ENCODE data around the gene EEF1AKMT4.
A peak's percentile ranks its signal among the peaks of the same experiment; 100 is the strongest.

The EEF1AKMT4 gene

GRCh38 chr3:184259878-184260723, 10.6 kb downstream of the EEF1AKMT4 start:
- H3K79me2 ChIP-seq (ENCODE audit: low read length), result no peaks in the 10 kb centered on the region
- H3K36me3 ChIP-seq (replicated peaks; ENCODE audit: low read depth, low read length), result no peaks in the 10 kb centered on the region
- H4K20me1 ChIP-seq (ENCODE audit: insufficient read depth, low read length), result 0 out of 2 replicates have a peak, but pooled peaks cover 2% of the 10 kb centered on the region
- no peak for TF ChIP-seq EZH2phosphoT487 (IDR thresholded peaks at IDR 0.05; ENCODE audit: low read depth)
- TF ChIP-seq CTCF (IDR thresholded peaks at IDR 0.05; ENCODE audit: low read depth, low read length), result no peak
- no peaks in the 10 kb centered on the region for H3K4me1 ChIP-seq (ENCODE audit: low read length)
- H3K9me3 ChIP-seq (ENCODE audit: insufficient read depth, low read length), result no peaks in the 10 kb centered on the region
- H2AFZ ChIP-seq (ENCODE audit: low read depth, low read length), result no peak overlapping the region
- H3K27ac ChIP-seq (ENCODE audit: low read length), result no peak overlapping the region
- H3K4me2 ChIP-seq (ENCODE audit: low read length), result peak overlapping the region; percentile 87
- peak overlapping the region; percentile 93 for H3K4me3 ChIP-seq (ENCODE audit: low read length)
- peak overlapping the region; percentile 82 for H3K9ac ChIP-seq (ENCODE audit: low read length)
- H3K27me3 ChIP-seq (ENCODE audit: low read depth, low read length), result no peaks in the 10 kb centered on the region

GRCh38 chr3:184260724-184261269, 11.3 kb downstream of the EEF1AKMT4 start:
- no peaks in the 10 kb centered on the region for H3K27me3 ChIP-seq (ENCODE audit: low read depth, low read length)
- no peaks in the 10 kb centered on the region for H3K79me2 ChIP-seq (ENCODE audit: low read length)
- no peak overlapping the region for H3K27ac ChIP-seq (ENCODE audit: low read length)
- no peaks in the 10 kb centered on the region for H4K20me1 ChIP-seq (ENCODE audit: insufficient read depth, low read length)
- no peaks in the 10 kb centered on the region for H3K36me3 ChIP-seq (replicated peaks; ENCODE audit: low read depth, low read length)
- no peak for TF ChIP-seq EZH2phosphoT487 (IDR thresholded peaks at IDR 0.05; ENCODE audit: low read depth)
- TF ChIP-seq CTCF (IDR thresholded peaks at IDR 0.05; ENCODE audit: low read depth, low read length), result no peak
- no peaks in the 10 kb centered on the region for H3K4me1 ChIP-seq (ENCODE audit: low read length)
- peak overlapping the region; percentile 93 for H3K4me3 ChIP-seq (ENCODE audit: low read length)
- H3K9me3 ChIP-seq (ENCODE audit: insufficient read depth, low read length), result no peaks in the 10 kb centered on the region
- peak overlapping the region; percentile 55; the same call in 1 of the 2 replicates for H2AFZ ChIP-seq (ENCODE audit: low read depth, low read length)
- H3K9ac ChIP-seq (ENCODE audit: low read length), result peak overlapping the region; percentile 82
- H3K4me2 ChIP-seq (ENCODE audit: low read length), result peak overlapping the region; percentile 87

- H3K4me2 ChIP-seq (ENCODE audit: low read length), result peak within 1 kb of the TSS; percentile 87
- peak within 1 kb of the TSS; percentile 93 for H3K4me3 ChIP-seq (ENCODE audit: low read length)
- H3K4me1 ChIP-seq (ENCODE audit: low read length), result no peaks in the 10 kb centered on the region
- TF ChIP-seq EZH2phosphoT487 (IDR thresholded peaks at IDR 0.05; ENCODE audit: low read depth) (no peak), CTCF (IDR thresholded peaks at IDR 0.05; ENCODE audit: low read depth, low read length) (no peak)
- H3K27ac ChIP-seq (ENCODE audit: low read length), result no peak within 1 kb of the TSS
- peak within 1 kb of the TSS; percentile 55 for H2AFZ ChIP-seq (ENCODE audit: low read depth, low read length)
- no peaks in the 10 kb centered on the region for H3K27me3 ChIP-seq (ENCODE audit: low read depth, low read length)
- no peaks in the 10 kb centered on the region for H4K20me1 ChIP-seq (ENCODE audit: insufficient read depth, low read length)
- no peaks in the 10 kb centered on the region for H3K36me3 ChIP-seq (replicated peaks; ENCODE audit: low read depth, low read length)
- peak within 1 kb of the TSS; percentile 82 for H3K9ac ChIP-seq (ENCODE audit: low read length)
- no peaks in the 10 kb centered on the region for H3K9me3 ChIP-seq (ENCODE audit: insufficient read depth, low read length)
- H3K79me2 ChIP-seq (ENCODE audit: low read length), result no peaks in the 10 kb centered on the region
These were observed 11.9 kb downstream of the EEF1AKMT4 start, which contains the start of gene CAMK2N2 for GRCh38 chr3:184261270-184261853. Gene CAMK2N2, minus strand, starts transcription at chr3:184261553. Its CDS starts 268 bp downstream, at chr3:184261285.
